Peyer's patch (tissue), 4 donors: ENCODE measurements around the gene SLBP. TPM values are rescaled to one million over a fixed set of nuclear protein-coding genes. Genes with fewer than 3 reads are reported as not detected.

Source experiments
- DNase-seq, 3 donors: peaks; one replicate each; pipeline ENCODE4 v3.0.0-alpha.2; 2017 to 2019
- H3K27ac ChIP-seq, 4 donors: fragments of 200-600 bp; sonication (generic); one replicate each; pipeline ENCODE4 v1.5.1; 2016 to 2019
- H3K27me3 ChIP-seq, 2 donors: fragments of 200-600 bp; sonication (generic); one replicate each; pipeline ENCODE4 v1.5.1; 2019
- H3K36me3 ChIP-seq, 3 donors: fragments of 200-600 bp; sonication (generic); one replicate each; pipeline ENCODE4 v1.5.1; 2016 to 2019
- H3K4me1 ChIP-seq, 4 donors: fragments of 200-600 bp; sonication (generic); one replicate each; pipeline ENCODE4 v1.5.1; 2016 to 2019
- H3K4me3 ChIP-seq, 4 donors: fragments of 200-600 bp; sonication (generic); 1 replicate in 3 of 4; 2 replicates in 1 of 4; pipeline ENCODE4 v1.5.1; 2016 to 2019; ENCODE audit warnings: mild to moderate bottlenecking in 1 of 4
- H3K9me3 ChIP-seq, 4 donors: fragments of 200-600 bp; sonication (generic); one replicate each; pipeline ENCODE4 v1.5.1; 2016 to 2019; ENCODE audit warnings: mild to moderate bottlenecking in 1 of 4
- POLR2A ChIP-seq, 2 donors: fragments of 450-650 bp; IDR thresholded peaks; one replicate each; pipeline ENCODE4 v1.5.1; 2017; ENCODE audit warnings: antibody characterized with exemption in 2 of 2, mild to moderate bottlenecking in 2 of 2, moderate library complexity in 2 of 2
- small RNA-seq, 2 donors: library from RNA; depleted of rRNA; stranded (forward); fragments of <200 nt; gene quantifications; one replicate each; pipeline ENCODE3, GENCODE V24; 2016
- total RNA-seq, 4 donors: library from RNA; depleted of rRNA; stranded (reverse); fragments of >200 nt; gene quantifications; one replicate each; pipeline ENCODE4 v1.1.0, GENCODE V29; 2016
- TF ChIP-seq, protein P1 (sequence below), 6 experiments: fragments of 450-650 bp in 4 of 6; fragments of 200-600 bp in 2 of 6; sonication (generic) in 1 of 6; IDR thresholded peaks; one replicate each; pipeline ENCODE4 v1.5.1; 2017 to 2019; ENCODE audit warnings: antibody characterized with exemption in 6 of 6, mild to moderate bottlenecking in 3 of 6, moderate library complexity in 1 of 6

Gene SLBP
- total RNA-seq, 4 donors from 2014 or later = 18.4 to 86.6 (median 26.2) TPM

DNA sequence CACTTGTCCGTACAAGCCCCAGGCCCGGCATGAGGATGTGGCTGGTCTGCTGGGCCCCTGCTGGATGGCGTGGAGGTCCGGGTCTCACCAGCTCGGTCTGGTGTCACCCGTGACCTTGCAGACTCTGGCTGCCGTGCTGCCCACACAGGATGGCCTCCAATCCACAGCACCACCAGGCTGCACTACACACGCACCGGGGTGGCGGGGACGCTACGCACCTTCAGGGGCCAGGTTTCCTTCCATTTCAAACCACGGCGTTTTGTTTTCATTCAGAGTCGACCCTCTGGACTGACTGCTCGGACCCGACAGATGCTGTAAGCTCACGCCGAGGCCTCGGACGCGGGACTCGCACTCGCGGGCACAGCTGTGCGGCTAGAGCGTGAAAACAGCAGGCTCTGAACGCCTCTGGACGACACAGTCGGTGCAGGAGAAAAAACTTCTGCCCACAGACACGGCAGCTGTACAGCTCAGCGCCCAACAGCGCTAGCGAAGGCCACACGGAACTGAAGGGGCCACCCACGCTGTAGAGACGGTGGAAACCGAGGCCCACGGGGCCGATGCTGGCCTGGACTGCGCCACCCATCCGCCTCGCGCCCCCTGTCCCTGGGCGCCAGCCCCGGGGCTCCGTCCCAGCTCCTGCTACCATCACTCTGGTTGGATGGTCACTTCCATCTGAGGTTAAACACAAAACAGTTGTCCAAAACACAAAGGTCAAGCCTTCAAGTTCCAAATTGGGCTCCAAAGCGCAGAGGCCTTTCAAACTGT is 68.0 kb downstream of the SLBP start:
- Histone ChIP-seq H3K4me1 (no peaks in the 10 kb centered on the region), H3K27me3 (no peaks in the 10 kb centered on the region), H3K27ac (peak overlapping the region in 1 of 4 donors; percentile 12), H3K36me3 (no peaks in the 10 kb centered on the region), H3K4me3 (no peak overlapping the region), H3K9me3 (no peaks in the 10 kb centered on the region)
- DNase-seq = no peak
- TF ChIP-seq, protein P1, sequence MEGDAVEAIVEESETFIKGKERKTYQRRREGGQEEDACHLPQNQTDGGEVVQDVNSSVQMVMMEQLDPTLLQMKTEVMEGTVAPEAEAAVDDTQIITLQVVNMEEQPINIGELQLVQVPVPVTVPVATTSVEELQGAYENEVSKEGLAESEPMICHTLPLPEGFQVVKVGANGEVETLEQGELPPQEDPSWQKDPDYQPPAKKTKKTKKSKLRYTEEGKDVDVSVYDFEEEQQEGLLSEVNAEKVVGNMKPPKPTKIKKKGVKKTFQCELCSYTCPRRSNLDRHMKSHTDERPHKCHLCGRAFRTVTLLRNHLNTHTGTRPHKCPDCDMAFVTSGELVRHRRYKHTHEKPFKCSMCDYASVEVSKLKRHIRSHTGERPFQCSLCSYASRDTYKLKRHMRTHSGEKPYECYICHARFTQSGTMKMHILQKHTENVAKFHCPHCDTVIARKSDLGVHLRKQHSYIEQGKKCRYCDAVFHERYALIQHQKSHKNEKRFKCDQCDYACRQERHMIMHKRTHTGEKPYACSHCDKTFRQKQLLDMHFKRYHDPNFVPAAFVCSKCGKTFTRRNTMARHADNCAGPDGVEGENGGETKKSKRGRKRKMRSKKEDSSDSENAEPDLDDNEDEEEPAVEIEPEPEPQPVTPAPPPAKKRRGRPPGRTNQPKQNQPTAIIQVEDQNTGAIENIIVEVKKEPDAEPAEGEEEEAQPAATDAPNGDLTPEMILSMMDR (IDR thresholded peaks at IDR 0.05) = no peak
- no peak for TF ChIP-seq POLR2A (IDR thresholded peaks at IDR 0.05)

Small RNA genes lying within 50 kb of the gene (small RNA-seq; reads per million reads assigned to genes)
- gene RF00019 = 0 reads per million in 2 donors

Other genes starting within 250 kb of the SLBP start
- 1 to 10 TPM in 3 of 4 donors, not detected in 1; 1.5 to 8.3 (median 1.8) TPM for gene FAM53A, start 28.0 kb downstream of the SLBP start, total RNA-seq
- 100 to 1,000 TPM in 1 of 4 donors, 10 to 100 TPM in 3; 28.9 to 106 (median 67.1) TPM for gene TMEM129, start 9.0 kb upstream of the SLBP start, total RNA-seq
- 100 to 1,000 TPM in 1 of 4 donors, 10 to 100 TPM in 3; 19.1 to 138 (median 28.0) TPM for gene TACC3, start 9.2 kb upstream of the SLBP start, total RNA-seq
- 100 to 1,000 TPM in 2 of 4 donors, 10 to 100 TPM in 2; 45.4 to 168 (median 92.4) TPM for gene FGFR3, start 81.0 kb upstream of the SLBP start, total RNA-seq
- 100 to 1,000 TPM in 3 of 4 donors, 10 to 100 TPM in 1; 93.3 to 151 (median 121) TPM for gene LETM1, start 143.8 kb upstream of the SLBP start, total RNA-seq
- 100 to 1,000 TPM in 2 of 4 donors, 10 to 100 TPM in 2; 56.0 to 255 (median 98.9) TPM for gene NSD2, start 159.1 kb upstream of the SLBP start, total RNA-seq